Stromal cell of bone marrow (primary cell): ENCODE measurements around the gene NUAK2.

Experiments used
- DNase-seq: peaks from one replicate; pipeline ENCODE4 v3.0.0-alpha.2; 2012; ENCODE audit warnings: low read depth

NUAK2 gene

GRCh38 chr1:205319081-205320018 lies 2.2 kb downstream of the NUAK2 start:
- no peak for DNase-seq

DNA sequence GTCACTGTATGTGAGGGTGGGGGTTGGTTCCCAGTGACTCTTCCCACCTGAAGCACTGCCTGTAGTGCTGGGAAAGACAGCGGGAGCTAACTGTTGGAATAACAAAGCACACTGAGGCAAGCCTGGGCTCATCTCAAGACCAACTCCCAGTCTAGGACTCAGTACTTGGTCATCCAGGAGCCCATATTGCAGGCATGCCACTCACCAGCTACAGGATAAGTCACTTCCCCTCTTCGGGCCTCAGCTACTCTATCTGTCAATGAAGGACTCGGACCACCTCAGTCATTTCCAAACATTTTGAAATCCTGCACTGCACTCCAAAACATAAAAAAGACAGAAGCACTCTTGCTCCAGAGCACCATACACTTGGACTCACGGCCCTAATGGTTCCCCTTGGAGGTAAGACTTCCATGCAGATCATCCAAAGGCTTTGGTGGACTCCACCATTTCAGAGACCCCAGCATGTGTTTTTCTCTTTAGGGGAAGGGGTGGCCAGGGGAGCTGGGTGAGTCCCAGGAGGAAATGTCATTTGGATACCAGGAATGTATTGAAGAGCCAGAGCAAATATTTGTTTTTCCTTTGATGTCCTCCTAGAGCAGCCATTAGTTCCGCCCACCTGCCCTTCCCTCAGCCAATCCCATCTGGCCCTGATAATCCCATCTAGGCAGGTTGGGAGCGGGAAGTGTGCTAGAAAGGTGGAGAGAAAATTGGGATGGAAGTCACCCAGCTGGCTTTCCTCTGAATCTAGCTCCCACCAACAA lies 3.1 kb downstream of the NUAK2 start:
- no peak for DNase-seq

- no peak for DNase-seq
These were observed 4.1 kb downstream of the NUAK2 start for GRCh38 chr1:205317311-205317917.

DNA sequence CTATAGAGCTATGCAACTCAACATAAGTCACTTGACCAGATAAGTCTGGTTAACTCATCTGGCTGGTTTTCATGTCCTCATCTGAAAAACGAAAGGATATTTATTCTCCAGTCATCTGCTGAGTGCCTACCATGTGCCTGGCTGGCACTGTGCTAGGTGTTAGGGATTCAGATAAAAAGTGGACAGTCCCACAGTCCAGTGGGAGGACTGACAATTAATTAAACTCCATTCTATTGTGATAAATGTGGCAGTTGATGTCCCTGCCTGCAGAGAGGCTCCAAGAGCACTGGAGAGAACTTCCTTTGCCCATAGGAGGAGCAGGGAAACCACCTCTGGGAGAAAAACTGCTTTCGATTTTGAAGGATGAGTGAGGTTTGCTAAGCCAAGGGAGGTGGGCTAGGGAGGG lies 5.4 kb downstream of the NUAK2 start:
- DNase-seq = no peak

GRCh38 chr1:205315008-205315618 lies 6.4 kb downstream of the NUAK2 start:
- DNase-seq = no peak

GRCh38 chr1:205313563-205314308 lies 7.8 kb downstream of the NUAK2 start:
- no peak for DNase-seq

GRCh38 chr1:205312866-205313562 lies 8.5 kb downstream of the NUAK2 start:
- no peak for DNase-seq

GRCh38 chr1:205310976-205311704 lies 10.4 kb downstream of the NUAK2 start:
- DNase-seq = no peak

DNA sequence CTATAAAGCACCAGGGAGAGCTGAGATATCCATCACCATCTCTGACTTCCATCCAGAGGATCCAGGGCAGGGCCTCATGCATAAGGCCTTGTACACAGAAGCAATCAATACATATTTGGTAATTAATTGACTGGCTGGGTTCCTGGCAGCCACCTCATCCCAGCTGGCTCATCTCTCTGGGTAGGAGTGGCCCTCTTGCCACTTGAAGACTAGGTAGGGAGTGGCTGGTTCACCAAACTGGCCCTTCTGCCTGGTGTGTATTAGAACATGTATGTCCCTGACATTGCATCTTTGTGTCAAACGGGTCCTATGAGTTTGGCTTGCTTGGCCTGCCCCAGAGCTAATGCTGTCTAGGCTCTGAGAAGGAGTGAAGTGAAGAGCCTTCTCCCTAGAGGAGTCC lies 11.8 kb downstream of the NUAK2 start:
- no peak for DNase-seq

GRCh38 chr1:205306929-205307566 lies 14.5 kb downstream of the NUAK2 start:
- DNase-seq = no peak

GRCh38 chr1:205304695-205305070 lies 16.9 kb downstream of the NUAK2 start:
- no peak for DNase-seq

GRCh38 chr1:205304046-205304694 lies 17.4 kb downstream of the NUAK2 start:
- no peak for DNase-seq

- no peak for DNase-seq
These were observed 18.2 kb downstream of the NUAK2 start for GRCh38 chr1:205303247-205303888.

DNA sequence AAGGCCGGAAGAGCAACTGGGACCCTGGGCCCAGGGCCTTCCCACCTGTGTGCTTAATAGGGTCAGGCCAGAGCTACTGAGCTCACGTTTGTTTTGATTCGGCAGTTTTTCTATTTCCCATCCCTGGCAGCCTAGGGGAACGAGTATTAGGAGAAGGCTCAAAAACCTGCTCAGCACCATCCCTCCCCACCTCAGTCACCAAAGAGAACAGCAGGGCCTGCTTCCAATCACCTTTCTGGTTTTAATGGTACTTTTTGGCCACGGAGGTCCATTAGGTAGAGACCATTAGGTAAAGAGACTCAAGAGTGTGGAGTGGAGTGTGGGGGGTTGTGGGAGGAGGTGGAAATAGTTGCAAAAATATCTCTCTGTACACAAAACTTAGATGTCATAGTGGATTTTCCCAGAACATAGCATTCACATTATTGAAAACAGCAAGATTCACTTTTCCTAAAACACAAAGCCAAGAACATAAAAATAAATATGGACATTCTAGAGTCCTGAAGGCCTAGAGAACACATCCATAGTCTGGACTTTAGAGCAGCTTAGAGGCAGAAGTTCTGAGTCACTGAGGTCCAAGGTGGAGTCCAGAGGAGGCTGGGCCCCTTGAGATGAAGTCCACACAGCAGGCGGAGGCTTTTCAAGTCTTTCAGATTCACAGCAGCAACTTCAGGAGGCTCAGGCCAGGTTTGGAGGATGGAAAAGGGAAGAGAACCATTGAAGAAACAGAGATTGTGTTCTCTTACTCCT lies 19.5 kb downstream of the NUAK2 start:
- DNase-seq = no peak

DNA sequence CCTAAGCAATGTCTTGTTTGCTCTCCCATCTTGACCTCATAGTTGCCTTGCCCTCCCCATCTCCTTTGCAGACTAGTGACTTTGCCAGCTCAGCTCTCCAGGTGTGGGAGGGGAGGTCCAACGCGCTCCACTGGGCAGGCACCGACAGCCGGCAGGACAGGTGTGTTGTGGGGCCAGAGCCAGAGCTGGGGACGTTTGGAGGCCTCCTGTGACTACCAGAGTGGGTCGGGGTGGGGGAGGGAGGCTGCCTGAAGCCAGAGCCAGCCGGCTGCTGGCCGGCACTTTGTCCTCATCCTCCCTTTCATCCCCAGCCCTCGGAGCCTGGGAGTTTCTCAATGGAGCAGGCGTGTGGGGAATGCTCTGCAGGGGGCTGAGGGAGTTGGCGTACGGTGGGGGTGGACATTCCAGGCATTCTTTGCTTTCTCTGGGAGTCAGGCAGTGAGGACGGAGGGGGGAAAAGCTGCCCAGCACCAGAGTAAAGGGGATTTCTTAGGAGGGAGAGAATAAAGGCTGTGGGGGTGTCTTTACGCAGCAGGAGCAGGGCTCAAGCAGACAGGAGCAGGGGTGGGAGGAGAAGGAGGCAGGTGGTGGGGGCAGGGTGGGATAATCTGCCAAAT lies 20.2 kb downstream of the NUAK2 start:
- DNase-seq = no peak

GRCh38 chr1:205300149-205300548 lies 21.4 kb downstream of the NUAK2 start:
- no peak for DNase-seq

DNA sequence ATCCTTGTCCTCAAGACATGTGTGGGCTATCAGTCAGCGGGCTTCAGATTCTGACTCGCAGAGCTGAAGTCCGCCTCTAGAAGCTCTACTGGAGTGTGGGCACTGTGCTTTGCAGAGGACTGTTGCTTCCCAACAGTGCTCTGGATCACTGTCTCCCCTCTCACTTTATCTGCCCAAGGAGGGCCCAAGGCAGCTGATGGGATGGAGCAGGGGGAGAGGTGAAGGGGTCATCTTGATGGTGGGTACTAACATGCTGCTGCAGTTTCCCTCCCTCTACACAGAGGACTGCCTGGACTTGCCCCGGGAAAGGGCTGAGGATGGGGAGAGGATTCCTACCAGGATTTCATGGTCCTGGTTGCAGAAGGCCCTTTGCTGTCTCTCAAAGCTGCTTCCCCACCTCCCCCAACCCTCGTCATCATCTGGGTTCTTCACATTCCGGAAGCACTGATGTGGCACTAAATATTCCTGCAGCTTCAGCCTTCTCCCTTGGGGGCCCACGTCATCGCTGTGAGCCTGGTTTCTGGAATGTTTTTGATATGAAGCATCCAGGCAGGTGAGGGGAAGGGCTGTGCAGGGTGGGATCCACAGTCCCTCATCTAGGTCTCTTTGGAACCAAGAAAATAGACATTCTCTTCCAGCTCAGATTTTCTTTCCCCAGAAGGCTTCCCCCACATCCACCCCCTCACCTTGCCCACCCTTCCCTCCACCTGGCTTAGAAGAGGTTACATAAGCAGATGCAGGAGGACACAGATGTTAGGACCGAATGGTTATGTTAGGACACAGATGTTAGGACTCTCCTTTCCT lies 23.2 kb downstream of the NUAK2 start:
- peak; percentile 92 for DNase-seq
